Colonic mucosa (tissue), 4 donors: Measurements from ENCODE around the gene FHAD1. TPM values are rescaled to one million over a fixed set of nuclear protein-coding genes. Genes with fewer than 3 reads are reported as not detected.

Source experiments
- DNase-seq: peaks from one replicate; pipeline ENCODE4 v3.0.0-alpha.2; 2020
- H3K27ac ChIP-seq: fragments of 200-600 bp; one replicate; pipeline ENCODE4 v1.8.0; 2021
- H3K27me3 ChIP-seq: fragments of 200-600 bp; one replicate; pipeline ENCODE4 v1.8.0; 2021
- H3K36me3 ChIP-seq: fragments of 200-600 bp; one replicate; pipeline ENCODE4 v1.8.0; 2021
- H3K4me1 ChIP-seq: fragments of 200-600 bp; one replicate; pipeline ENCODE4 v1.8.0; 2021; ENCODE audit warnings: mild to moderate bottlenecking
- H3K4me3 ChIP-seq: fragments of 200-600 bp; one replicate; pipeline ENCODE4 v1.8.0; 2021
- H3K9ac ChIP-seq, 2 donors: one replicate each; pipeline ENCODE4 v1.7.0; 2013; ENCODE audit warnings: control low read depth in 2 of 2, low read depth in 2 of 2, low read length in 2 of 2
- H3K9me3 ChIP-seq: fragments of 200-600 bp; one replicate; pipeline ENCODE4 v1.8.0; 2021
- CTCF ChIP-seq: fragments of 200-600 bp; IDR thresholded peaks from one replicate; pipeline ENCODE4 v1.8.0; 2022; ENCODE audit warnings: antibody characterized with exemption, mild to moderate bottlenecking
- intact Hi-C: fragments of 100-400 bp; cut with DNase I; formaldehyde crosslinking; loops from one replicate; pipeline ENCODE4 v1.14.1; 2022
- total RNA-seq, 2 donors: library from RNA; stranded (reverse); fragmentation: NEBNext Ultra II Directional in 1 of 2; extraction: Animal tissue kit (Norgen Biotek cat#: 25700) in 1 of 2; gene quantifications; one replicate each; pipeline ENCODE4 v1.2.1, GENCODE V29; 2021
- donor health status: healthy.
- donor health status: DM: no; HTN: no; CAD: no.
- donor health status: DM: no; HTN: no; CAD: no.

Gene FHAD1
- total RNA-seq, 2 donors from 2014 or later, result 1.5 to 1.8 TPM

- Histone ChIP-seq H3K4me3 (peak overlapping the region; percentile 81), H3K27me3 (no peaks in the 10 kb centered on the region), H3K36me3 (no peaks in the 10 kb centered on the region), H3K27ac (peak overlapping the region; percentile 76), H3K9me3 (no peaks in the 10 kb centered on the region), H3K9ac (peak overlapping the region; percentile 94 to 100), H3K4me1 (peaks cover 21% of the 10 kb centered on the region)
- intact Hi-C loops, result no loop called here
- TF ChIP-seq CTCF, result no peak
- no peak for DNase-seq
Observed at GRCh38 chr1:15410223-15410883, 163.3 kb downstream of the FHAD1 start.

DNA sequence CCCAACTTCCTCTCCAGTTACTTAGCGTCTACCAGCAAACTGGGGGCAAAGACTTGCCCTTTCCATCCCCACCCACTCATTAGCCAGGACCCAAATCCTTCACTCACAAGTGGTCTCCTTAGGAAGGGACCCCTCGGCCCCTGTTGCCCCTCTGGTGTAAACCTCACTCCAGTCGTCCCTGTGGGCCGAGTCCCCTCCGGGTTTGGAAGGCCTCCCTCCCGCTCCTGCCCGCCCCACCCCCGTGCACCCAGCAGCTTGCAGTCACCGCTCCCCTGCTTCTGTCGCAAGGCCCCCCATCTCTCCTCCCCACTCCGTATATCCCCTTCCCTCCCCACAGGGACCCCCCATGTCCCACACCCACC is 163.8 kb downstream of the FHAD1 start:
- H3K4me3 ChIP-seq, result peak overlapping the region; percentile 81
- H3K27me3 ChIP-seq, result no peaks in the 10 kb centered on the region
- peak overlapping the region; percentile 76 for H3K27ac ChIP-seq
- peak overlapping the region; percentile 94 to 100 for H3K9ac ChIP-seq
- H3K36me3 ChIP-seq, result no peaks in the 10 kb centered on the region
- DNase-seq, result peak; percentile 48
- no peak for TF ChIP-seq CTCF
- intact Hi-C loops, result no loop called here
- peaks cover 26% of the 10 kb centered on the region for H3K4me1 ChIP-seq
- H3K9me3 ChIP-seq, result no peaks in the 10 kb centered on the region

- intact Hi-C loops, result no loop called here
Observed at GRCh38 chr1:15411593-15412137, 164.6 kb downstream of the FHAD1 start.

DNA sequence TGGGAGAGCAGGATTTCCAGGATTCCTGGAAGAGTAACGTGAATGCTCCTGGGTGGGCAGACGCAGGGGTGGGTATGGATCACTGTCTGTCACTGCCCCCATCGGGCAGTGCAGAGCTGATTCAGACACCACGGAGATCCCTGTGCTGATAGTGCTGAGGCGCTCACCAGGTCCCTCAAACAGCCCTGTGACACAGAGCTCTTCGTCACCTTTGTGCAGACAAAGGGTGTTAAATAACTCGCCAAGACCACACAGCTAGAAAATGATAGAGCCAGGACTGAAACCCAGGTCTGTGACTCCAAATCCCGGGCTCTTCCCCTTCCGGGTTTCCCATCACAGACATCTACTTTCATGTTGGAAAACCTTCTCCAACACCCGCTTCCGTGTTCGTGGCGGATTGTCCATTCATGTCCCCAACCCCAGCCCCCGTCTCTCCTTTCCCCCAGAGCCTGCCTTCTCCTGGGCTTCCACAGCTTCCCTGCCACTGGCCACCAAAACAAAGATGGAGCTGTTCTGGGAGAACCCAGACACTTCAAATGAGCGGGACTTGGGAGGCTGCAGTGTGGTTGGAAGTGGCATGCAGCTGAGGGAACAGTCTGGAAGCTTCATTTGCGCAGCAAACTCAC is 165.3 kb downstream of the FHAD1 start:
- Histone ChIP-seq H3K4me1 (peaks cover 39% of the 10 kb centered on the region), H3K9ac (peak overlapping the region; percentile 69 to 100), H3K4me3 (peak overlapping the region; percentile 81), H3K27ac (peak overlapping the region; percentile 76), H3K36me3 (no peaks in the 10 kb centered on the region), H3K27me3 (no peaks in the 10 kb centered on the region), H3K9me3 (no peaks in the 10 kb centered on the region)
- no peak for TF ChIP-seq CTCF
- intact Hi-C loops, result no loop called here
- peak; percentile 56 for DNase-seq

More at GRCh38 chr1:15411593-15412137, 164.6 kb downstream of the FHAD1 start:
- no peaks in the 10 kb centered on the region for H3K27me3 ChIP-seq
- no peaks in the 10 kb centered on the region for H3K9me3 ChIP-seq
- peak overlapping the region; percentile 81 for H3K4me3 ChIP-seq
- H3K36me3 ChIP-seq, result no peaks in the 10 kb centered on the region
- peaks cover 32% of the 10 kb centered on the region for H3K4me1 ChIP-seq
- H3K27ac ChIP-seq, result peak overlapping the region; percentile 76
- DNase-seq, result peak; percentile 61
- no peak for TF ChIP-seq CTCF
- peak overlapping the region; percentile 94 to 100 for H3K9ac ChIP-seq

DNA sequence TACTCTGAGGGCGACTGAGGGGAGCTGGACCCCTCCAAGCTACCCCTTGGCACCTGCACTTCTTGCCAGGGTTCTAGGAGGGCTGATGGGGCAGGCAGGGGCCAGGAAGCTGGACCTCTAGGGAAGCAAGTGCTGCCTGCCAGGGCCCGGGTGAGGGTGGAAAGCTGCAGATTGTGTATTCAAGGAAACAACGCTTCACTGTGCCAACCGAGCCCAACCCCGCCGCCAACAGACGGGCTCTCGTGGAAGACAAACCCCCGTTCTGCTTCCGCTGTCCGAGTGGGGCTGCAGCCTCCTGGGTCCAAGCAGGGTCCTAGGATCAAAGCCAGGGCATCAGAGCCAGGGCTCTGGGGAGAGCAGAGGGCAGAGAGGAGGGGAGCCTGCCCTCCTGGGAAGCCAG is 165.8 kb downstream of the FHAD1 start:
- H3K4me1 ChIP-seq, result peaks cover 44% of the 10 kb centered on the region
- peak; percentile 78 for DNase-seq
- intact Hi-C loops, result no loop called here
- H3K9me3 ChIP-seq, result no peaks in the 10 kb centered on the region
- H3K9ac ChIP-seq, result peak overlapping the region; percentile 69 to 100
- no peaks in the 10 kb centered on the region for H3K36me3 ChIP-seq
- no peaks in the 10 kb centered on the region for H3K27me3 ChIP-seq
- TF ChIP-seq CTCF, result no peak
- H3K4me3 ChIP-seq, result no peak overlapping the region
- peak overlapping the region; percentile 76 for H3K27ac ChIP-seq
